ENCODE results near the gene IGFBPL1. TPM values are rescaled to one million over a fixed set of nuclear protein-coding genes. Genes with fewer than 3 reads are reported as not detected.

Gene IGFBPL1
- total and polyA plus RNA-seq, 2 of the 13 experiments (the other 11 are each of a cell fraction or from before 2014, with no cell fraction given) = 0.24 TPM; not detected in 1

DNA sequence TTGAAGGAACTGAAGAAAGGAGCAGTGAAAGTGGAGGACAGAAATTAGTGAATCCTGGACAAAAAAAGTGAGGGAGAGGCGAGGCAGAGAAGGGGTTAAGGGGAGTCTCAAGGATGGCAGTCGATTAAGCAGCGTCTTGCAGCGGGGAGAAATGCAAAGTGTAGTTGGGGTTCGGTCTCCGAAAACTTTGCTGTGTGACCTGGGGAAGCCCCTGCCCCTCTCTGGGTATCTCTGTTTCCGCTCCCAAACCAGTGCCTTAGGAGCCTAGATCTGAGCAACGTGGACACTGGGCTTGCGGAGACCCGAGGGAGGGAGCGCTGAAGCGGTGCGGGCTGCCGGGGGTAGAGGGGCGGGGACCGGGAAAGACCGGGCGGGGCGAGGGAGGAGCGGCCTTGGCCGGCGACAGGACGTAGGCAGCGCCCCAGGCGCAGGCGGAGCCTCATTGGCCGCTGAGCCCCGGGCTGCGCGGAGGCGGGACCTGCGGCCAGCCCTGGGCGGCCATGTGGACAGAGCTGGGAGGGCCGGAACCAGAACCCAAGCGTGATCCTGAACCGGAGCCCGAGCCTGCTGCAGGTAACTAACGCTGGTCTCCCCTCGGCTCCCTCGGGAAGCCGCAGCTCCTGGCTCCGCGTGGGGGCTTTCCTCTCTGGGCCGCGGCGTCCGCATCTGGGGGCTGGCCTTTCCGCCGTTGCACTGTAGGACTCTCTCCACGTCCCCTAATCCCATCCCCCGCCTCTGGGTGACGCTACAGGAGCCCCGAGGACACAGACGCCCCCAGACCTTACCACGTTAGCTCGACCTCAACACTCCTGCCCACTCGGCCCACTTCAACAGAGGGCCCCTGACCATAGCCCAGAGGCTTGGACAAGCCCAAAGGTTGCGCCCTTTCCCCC lies 31.8 kb downstream of the IGFBPL1 start, which contains the start of gene ALDH1B1 (continued):
- TF ChIP-seq NFATC3 (CRISPR knock-in tag; IDR thresholded peaks at IDR 0.05) (no peak), RNF2 (conservative IDR thresholded peaks at IDR 0.05; ENCODE audit: low read depth) (no peak; the same call in 1 of the 2 replicates), JDP2 (CRISPR knock-in tag; IDR thresholded peaks at IDR 0.05; ENCODE audit: borderline replicate concordance) (no peak), ATF7 (IDR thresholded peaks at IDR 0.05) (no peak), ATF7 (CRISPR knock-in tag; IDR thresholded peaks at IDR 0.05) (no peak; the same call in 1 of the 2 replicates), ZBTB8A (CRISPR knock-in tag; IDR thresholded peaks at IDR 0.05; ENCODE audit: borderline replicate concordance, low read depth) (no peak), ZNF510 (CRISPR knock-in tag; IDR thresholded peaks at IDR 0.05; ENCODE audit: low read depth) (no peak), NFIC (IDR thresholded peaks at IDR 0.05; ENCODE audit: low read length) (no peak; the same call in 1 of the 2 replicates), ZNF207 (IDR thresholded peaks at IDR 0.05; ENCODE audit: borderline replicate concordance) (no peak), ATF4 (CRISPR knock-in tag; IDR thresholded peaks at IDR 0.05) (no peak), GFI1 (CRISPR knock-in tag; IDR thresholded peaks at IDR 0.05; ENCODE audit: borderline replicate concordance) (peak; percentile 80), MXD3 (CRISPR knock-in tag; IDR thresholded peaks at IDR 0.05) (peak; percentile 84), ZNF354B (CRISPR knock-in tag; IDR thresholded peaks at IDR 0.05) (no peak), SNAPC5 (CRISPR knock-in tag; IDR thresholded peaks at IDR 0.05; ENCODE audit: borderline replicate concordance) (no peak), NPAS2 (CRISPR knock-in tag; IDR thresholded peaks at IDR 0.05; ENCODE audit: borderline replicate concordance) (no peak), PCBP1 (IDR thresholded peaks at IDR 0.05; ENCODE audit: borderline replicate concordance, low read depth, low read length) (no peak), ARHGAP35 (CRISPR knock-in tag; IDR thresholded peaks at IDR 0.05; ENCODE audit: borderline replicate concordance) (no peak), ZNF205 (CRISPR knock-in tag; IDR thresholded peaks at IDR 0.05) (peak; percentile 28; the same call in 1 of the 2 replicates), KDM4B (CRISPR knock-in tag; IDR thresholded peaks at IDR 0.05) (peak; percentile 21; the same call in 1 of the 2 replicates)
- TF ChIP-seq, protein P1, sequence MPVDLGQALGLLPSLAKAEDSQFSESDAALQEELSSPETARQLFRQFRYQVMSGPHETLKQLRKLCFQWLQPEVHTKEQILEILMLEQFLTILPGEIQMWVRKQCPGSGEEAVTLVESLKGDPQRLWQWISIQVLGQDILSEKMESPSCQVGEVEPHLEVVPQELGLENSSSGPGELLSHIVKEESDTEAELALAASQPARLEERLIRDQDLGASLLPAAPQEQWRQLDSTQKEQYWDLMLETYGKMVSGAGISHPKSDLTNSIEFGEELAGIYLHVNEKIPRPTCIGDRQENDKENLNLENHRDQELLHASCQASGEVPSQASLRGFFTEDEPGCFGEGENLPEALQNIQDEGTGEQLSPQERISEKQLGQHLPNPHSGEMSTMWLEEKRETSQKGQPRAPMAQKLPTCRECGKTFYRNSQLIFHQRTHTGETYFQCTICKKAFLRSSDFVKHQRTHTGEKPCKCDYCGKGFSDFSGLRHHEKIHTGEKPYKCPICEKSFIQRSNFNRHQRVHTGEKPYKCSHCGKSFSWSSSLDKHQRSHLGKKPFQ (CRISPR knock-in tag; IDR thresholded peaks at IDR 0.05; ENCODE audit: insufficient replicate concordance) = peak; percentile 17

Measured in HepG2 (cell line).